HG02610 (cell line): ENCODE results near the gene NBPF1.
"Not testable (repeated sequence)": the region's sequence is repeated elsewhere in the genome, so short reads cannot be mapped to it uniquely, and the experiment has no call there.

Experiments
- ATAC-seq: cut with Tn5 transposase; IDR thresholded peaks from one replicate; pipeline ENCODE4 v1.9.1; 2021; ENCODE audit warnings: mild to moderate bottlenecking, moderate library complexity; ENCODE audit not compliant: unreplicated experiment

The NBPF1 gene

DNA sequence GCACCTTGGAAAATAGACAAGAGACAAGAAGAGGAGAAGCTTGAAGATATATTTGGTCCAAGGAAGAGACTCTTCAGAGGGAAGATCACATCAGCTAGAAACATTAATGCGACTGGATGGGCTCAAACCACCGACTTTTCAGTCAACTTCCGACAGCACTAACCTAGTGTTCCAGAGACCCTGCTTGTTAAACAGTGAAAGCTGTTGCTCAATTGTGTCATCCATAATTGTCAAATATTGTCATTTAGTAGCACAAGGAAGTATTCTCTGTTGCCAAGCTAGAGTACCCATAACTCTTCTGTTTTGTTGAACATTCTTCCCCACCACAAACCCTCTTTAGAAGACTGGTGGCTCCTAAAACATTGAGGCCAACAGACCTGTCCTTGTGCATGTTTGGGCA lies 56.3 kb downstream of the NBPF1 start:
- ATAC-seq: not testable (repeated sequence)

DNA sequence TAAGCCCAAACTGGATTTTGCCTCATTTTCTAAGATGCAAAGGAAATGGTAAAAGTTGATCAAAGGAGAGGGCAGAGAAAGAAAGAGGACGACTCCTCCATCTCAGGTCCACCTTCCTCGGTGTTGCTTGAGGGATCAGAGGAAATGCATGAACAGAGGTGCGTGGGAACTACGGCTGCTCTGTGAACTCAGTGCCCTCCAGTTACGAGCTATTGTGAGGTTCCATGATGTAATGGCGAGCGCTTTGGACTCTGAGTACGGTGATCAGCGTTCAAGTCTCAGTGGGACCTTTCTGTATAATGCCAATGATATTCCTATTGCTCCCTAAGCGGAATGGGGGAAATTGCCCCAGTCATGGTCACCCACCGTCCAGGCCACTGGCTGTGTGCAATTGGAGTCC lies 60.1 kb downstream of the NBPF1 start:
- not testable (repeated sequence) for ATAC-seq

DNA sequence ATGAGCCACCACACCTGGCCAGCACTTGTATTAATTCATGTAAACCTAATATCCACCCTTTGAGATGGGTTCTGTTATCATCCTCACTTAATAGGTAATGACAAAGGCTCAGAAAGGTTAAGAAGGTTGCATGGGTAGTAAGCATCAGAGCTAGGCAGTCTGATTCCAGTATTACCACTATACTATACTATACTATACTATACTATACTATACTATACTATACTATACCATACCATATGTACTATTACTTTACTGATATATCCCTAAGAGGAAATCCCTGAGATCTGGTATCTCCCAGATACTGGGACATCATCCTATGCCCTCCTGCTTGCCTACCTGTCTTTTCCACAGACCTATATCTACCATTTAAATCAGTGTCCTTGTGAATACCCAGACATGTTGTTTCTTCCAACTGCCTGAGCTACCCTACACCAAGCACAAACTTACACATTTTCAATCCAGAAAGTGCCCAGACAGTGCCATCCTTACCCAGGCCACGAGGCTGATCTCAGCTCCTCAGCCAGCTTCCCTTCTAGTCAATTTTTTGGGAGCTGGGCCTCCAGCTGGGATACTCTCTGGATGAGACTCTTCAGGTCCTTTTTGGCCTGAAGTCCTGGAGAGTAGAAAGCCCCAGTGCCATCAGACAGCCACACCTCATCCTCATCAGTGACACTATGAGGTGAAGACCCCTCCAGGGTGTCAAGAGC lies 63.0 kb downstream of the NBPF1 start:
- not testable (repeated sequence) for ATAC-seq

DNA sequence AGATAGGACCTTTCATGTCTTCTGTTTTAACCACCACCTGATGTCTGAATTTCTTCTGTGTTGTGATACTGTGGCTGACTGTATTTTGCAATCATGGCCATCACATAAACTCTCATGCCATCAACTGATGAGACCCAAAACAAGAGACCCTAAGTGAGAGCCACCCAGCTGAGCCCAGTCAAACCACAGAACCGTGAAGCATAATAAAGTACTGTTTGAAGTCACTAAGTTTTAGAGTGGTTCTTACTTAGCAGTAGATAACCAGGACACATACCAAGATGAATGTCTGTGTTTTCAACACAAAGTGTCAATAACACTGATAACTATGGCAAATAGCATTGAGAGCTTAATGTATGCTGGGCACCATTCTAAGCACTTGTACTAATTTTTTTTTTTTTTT lies 63.8 kb downstream of the NBPF1 start:
- ATAC-seq: not testable (repeated sequence)

DNA sequence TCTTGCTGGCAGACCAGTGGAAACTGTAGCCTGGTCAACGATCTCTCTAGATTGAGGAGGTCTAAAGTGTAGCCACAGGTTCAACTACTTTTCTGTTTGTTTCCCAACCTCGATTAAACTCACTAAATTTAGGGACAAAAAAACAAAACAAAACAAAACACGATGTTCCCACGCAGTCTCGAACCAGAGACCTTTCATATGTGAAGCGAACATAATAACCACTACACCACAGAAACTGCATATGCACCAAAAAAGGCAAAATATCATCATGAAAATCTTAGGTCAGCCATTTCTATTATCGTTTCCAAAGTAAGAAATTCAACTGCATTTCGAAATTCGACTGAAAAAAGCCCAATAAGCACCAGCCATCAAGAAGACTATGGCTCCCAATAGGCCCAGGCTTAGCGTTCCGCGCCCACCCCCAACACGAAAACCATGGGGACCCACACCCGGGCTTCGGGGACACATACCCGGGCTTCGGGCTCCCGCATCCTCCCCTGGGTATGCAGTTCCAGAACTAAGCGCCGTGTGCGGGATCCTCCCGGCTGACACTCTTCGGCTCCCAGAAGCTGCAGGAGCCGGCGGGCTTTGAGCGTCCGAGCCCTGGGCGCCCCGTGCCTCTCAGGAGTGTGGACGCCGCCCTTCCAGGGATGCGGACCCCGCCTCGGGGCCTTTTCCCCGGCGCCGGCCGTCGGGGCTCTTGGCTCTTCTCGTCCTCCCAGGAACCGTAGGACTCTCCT lies 65.7 kb downstream of the NBPF1 start:
- not testable (repeated sequence) for ATAC-seq

DNA sequence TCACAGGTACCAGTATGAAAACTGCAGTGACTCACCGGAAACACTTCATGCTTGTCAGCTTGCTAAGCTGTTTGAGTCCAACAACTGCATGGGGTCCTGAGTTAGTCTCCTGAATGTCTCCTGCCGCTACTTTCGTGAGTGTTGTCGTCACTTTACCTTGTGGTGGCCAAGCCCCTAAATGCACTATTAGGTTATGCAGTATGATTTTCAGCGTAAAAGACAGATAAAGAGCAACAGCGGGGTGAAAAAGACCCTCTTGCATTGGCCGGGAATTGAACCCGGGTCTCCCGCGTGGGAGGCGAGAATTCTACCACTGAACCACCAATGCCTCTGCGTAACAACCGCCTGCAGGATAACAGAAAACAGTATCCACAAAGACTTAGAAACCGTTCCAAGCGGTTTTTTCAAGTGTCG lies 67.7 kb downstream of the NBPF1 start:
- ATAC-seq: not testable (repeated sequence)

DNA sequence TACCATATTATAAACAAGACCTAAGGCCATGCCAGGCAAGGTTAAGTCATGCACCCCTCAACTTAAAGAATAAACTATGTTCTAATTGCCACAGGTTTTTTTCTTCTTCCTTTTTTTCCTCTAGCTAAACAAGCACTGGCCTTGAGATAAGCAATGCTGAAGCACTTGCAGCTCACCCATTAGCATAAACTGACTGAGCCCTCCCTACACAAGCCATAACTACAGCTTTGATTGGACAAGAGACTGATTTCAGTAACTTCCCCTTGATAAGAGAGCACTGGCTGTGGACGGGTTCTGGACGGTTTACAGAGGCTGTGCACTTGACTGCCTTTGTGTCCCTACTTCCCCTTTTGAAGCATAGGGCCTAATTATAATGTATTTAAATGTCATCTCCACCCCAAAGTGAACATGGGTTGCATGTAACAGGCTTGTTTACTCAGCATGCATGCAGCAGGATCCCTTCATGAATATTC lies 72.9 kb downstream of the NBPF1 start:
- ATAC-seq: not testable (repeated sequence)

DNA sequence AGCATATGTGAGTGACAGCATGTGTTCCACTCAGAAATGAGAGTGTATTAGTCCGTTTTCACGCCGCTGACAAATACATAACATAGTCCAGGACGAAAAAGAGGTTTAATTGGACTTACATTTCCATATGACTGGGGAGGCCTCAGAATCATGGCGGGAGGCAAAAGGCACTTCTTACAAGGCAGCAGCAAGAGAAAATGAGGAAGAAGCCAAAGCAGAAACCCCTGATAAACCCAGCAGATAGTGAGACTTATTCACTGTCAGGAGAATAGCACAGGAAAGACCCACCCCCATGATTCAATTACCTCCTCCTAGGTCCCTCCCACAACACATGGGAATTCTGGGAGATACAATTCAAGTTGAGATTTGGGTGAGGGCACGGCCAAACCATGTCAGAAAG lies 75.8 kb downstream of the NBPF1 start:
- ATAC-seq: not testable (repeated sequence)

DNA sequence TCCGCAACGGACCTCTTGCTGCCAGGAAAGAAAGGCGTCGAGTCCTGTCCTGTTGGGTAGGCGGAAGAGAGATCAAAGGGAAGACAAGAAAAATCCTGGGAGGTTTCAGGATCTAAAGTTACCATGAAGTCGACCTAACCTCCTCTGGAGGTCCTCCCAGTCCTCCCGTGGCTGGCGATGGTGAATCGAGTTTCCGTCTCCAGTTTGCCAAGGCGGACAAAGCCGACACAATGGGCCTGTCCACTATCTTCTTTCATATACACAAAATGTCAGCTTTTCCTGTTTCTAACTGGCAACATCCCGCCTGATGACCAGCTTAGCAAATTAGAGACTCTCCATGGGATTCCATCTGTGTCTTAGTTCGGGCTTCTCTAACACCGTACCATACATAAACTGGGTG lies 76.6 kb downstream of the NBPF1 start:
- ATAC-seq: not testable (repeated sequence)

DNA sequence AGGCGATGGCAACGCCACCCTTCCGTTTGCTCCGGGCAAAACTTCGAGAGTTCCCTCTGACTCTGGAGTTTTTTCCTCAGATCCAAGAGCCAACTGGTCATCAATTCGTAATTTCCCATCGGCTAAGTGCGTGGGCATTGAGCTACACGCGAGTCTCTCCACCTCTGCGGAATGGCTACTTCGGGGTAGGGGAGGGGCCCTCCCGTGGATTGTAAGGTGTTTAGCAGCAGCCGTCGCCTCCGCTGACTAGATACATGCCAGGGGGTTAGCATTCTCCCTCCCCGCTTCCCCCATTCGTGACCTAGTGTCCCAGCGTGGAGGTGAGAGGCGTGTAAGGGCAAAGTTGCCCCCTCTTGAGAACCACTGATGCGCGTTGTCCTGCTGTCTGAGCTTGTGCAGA lies 77.5 kb downstream of the NBPF1 start:
- ATAC-seq: not testable (repeated sequence)

DNA sequence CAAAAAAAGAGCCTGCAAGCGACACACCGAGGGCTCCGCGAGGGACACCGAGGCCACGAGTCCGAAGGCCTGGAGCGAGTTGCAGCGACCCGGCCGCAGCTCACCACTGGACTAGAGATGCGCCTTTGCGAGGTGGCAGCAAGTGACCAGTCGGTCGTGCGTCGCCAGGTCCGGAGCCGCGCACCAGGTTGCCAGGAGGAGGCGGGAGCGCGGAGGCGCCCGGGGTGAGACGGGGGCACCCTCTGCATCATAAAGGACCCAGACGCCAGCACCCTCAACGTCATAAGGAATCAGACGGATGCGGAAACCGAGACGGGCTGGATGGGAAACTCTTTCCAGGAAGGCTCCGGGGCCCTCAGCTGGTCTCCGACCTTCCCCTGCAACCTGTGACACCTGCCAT lies 77.9 kb downstream of the NBPF1 start:
- not testable (repeated sequence) for ATAC-seq

DNA sequence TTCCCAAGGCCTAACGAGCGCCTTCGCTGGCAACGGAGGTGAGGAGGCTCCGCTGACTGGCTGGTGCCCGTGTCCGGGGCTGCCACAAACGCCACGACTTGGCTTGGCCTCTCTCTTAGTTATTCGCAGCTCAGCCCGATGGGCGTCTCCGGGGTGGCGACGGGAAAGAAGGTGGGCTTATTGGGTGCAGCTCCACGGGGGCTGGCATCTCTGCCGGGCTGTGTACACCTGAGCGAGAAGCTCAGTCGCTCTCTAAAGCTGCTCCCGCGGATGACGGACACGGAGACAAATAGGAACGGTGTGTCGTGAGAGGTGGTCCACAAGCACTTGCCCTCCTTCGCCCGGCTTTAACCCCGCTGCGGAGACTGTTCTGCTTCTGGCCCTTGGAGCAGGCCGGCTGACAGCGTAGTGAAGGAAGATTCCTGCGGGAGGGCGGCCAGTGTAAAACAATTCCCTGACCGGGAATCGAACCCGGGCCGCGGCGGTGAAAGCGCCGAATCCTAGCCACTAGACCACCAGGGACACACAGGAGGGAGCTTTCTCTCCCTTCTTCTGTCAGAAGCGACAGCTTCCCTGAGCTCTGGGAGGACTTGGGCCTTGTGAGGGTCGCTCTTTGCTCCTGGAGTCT lies 78.4 kb downstream of the NBPF1 start:
- not testable (repeated sequence) for ATAC-seq

DNA sequence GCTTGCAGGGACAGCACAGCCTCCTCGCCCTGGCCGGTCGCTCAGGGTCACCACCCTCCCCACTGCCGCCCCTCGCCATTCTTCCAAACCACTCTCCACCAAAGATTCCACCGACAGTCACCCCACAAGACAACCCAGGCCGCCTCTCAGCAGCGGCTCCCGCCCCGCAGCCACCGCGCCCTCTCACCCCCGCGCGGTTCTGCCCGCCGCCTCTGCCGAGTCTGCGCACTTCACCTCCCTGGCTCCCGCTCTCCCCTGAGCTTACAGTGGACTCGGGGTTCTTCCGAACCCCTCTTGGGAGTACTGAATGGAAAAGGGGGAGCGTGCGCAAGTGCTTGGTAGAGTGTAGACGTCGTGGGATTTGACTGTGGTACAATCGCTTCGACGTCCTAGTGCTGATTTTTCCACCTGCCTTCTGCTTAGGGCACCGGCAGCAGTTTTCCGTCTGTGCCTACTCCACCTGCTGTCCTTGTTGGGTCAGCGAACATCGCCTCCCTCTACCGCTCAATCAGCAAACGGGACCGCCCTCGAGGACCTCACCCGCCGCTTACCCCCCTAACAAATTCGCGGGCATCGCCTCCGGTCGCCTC lies 79.0 kb downstream of the NBPF1 start:
- not testable (repeated sequence) for ATAC-seq

DNA sequence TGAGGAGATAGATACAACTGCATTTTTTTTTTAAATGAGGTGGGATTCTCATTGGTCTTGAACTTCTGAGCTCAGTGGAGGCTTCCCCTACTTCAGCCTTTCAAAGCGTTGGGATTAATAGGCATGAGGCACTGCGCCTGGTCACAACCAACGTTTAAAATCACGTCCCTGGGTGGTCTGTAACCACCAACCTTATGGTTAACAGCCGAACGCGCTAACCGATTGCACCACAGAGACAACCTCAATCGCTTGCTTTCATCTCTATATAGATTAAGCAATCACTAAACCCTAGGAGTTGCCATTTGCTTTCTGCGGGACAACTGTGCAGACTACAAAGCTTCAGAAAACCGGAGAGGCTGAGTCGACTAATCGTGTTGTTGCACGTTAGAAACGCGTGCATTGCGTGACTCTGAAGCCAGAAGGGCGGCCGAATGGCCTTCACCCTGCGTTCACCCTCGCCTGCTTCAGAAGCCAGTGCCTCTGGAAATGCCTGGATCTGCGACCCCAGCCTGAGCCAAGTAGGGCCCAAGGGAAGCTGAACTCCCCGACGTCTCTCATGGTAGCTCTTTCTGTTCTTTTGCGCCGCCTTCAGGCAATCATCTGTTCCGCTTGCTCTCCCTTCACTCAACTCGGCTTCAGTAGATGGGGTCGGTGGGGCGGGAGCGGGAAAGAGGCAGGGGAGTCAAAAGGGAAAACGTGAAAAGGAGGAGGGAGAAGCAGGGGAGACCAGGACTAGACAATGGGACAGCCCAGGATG lies 81.0 kb downstream of the NBPF1 start:
- not testable (repeated sequence) for ATAC-seq

DNA sequence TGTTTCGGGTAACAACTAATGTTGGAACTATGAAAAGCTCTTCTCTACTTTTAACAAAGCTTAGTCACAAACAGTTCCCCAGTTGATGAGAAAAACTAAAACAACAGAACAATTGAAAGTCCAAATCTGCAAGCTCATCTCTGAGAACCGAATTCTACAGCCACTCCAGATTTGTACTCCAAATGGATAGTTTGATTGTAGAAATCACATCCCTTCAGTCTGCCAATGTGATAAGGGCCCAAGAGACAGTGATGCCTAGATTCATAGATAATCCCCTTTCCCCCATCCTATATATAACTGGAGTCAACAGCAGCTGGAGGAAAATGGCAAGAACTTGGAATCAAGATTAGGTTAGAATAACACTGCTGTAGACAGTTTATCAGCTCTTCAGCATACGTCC lies 85.0 kb downstream of the NBPF1 start:
- not testable (repeated sequence) for ATAC-seq

DNA sequence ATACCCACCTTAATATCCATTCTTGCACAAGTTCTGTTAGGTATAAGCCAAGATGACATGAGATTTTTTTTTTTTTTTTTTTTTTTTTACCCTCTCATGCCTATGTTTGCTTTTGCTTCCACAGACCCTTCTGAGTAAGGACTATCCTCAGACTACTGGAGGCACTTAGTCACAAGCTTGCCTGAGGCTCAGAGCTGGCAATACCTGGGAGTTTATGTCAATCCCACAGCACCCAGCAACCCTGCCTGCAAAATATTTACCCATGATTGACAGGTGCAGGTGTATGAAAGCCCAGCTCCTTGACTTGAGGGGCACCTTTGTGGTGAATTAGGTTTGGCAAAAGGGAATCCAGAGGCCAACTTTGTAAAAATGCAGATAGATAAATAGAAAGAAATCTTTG lies 87.6 kb downstream of the NBPF1 start:
- ATAC-seq: not testable (repeated sequence)

DNA sequence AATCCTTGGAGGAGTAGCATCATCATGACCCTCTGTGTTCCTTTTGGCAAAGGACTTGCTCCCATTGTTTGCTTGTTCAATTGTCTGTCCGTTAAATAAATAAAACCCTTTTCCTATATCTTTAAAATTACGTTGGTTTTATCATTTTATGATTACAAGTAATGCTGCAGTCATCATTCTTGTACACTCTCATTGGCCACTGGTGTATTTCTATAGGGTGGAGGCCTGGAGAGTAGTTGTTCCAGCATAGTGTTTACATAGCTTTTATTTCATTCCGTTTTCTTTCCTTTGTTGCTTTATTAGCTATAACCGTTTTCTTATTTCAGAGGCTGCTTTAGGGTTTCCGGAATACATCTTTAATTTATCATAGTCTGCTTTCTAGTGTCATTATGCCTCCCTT lies 91.7 kb downstream of the NBPF1 start:
- ATAC-seq: not testable (repeated sequence)

DNA sequence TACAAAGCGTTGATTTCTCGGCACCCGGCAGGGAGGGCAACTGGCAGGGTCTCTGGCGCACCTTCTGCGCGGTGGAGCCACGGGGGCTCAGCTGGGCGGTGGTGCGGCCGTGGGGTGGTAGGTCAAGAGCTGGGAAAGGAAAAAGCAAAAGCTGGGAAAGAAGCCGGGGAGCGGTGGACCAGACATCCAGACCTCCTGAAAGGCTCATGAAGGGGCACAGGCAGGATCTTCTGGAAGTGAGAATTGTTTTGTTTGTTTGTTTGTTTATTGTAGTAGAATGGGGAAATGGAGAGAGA lies 92.1 kb downstream of the NBPF1 start:
- no peak for ATAC-seq

DNA sequence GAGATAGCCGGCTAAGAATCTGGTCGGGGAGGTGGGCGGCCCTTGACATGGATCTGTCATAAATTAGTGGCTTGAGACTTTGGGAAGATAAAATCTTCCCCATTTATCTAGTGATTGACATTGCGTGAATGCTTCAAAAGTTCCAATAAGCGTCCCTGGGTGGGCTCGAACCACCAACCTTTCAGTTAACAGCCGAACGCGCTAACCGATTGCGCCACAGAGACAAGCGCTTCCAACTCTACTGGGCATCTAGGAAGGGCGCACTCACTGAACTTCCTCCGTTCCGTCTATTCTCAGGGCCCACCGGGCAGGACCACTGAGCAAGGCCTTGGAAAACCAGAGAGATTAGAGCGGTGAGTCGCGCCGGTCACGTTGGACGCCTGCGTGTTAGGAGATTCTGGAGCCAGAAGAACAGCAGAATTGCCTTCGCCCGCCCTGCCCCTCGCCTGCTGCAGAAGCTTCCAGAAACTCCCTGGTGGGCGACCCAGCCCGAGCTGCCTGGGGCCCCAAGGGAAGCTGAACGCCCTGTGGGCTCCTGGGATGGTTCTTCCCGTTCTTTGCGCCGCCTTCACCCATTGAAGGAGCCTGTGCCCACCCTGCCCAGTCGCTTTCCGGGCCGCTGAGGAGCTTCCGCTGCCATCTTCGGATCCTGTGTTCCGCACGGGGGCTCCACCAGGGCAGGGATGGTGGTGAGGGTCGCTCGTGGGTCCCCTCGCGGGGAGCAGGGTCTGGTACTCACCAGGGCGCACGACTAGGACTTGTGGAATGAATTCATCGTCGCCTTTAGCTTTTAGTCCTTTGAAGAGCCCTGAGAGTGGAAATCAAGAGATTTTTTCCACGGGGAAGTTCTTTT lies 92.7 kb downstream of the NBPF1 start:
- not testable (repeated sequence) for ATAC-seq
